PC-9 (cell line): ENCODE data around the gene RAB26.
"Not testable (repeated sequence)": the region's sequence is repeated elsewhere in the genome, so short reads cannot be mapped to it uniquely, and the experiment has no call there.

Experiments used
- EZH2 ChIP-seq: fragments of 200-600 bp; sonication (generic); IDR thresholded peaks from 2 replicates; pipeline ENCODE4 v1.8.0; 2017; ENCODE audit warnings: antibody characterized with exemption, low read depth
- TF ChIP-seq, protein P1 (sequence below): fragments of 200-600 bp; sonication (generic); conservative IDR thresholded peaks from 2 replicates; pipeline ENCODE4 v1.6.1; 2017; ENCODE audit warnings: mixed run types, antibody characterized with exemption, mild to moderate bottlenecking, moderate library complexity

DNA sequence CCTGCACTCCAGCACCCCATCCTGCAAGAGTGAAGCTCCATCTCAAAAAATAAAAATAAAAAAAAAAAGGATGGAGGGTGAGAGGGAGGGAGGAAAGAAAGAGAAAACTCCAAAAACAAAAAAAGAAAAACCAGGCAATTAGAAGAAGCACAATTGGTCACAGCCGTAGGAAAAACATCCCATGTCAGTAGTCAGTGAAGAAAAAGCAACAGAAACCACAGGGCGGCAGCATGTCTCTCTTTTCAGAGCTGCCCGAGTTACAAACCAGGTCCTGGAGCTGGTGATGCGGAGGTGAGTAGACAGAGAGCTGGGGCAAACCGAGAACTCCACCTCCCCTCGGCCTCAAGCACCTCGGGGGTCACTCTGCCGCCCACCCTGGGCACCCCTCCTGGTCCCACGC is 27.1 kb upstream of the RAB26 start:
- TF ChIP-seq, protein P1, sequence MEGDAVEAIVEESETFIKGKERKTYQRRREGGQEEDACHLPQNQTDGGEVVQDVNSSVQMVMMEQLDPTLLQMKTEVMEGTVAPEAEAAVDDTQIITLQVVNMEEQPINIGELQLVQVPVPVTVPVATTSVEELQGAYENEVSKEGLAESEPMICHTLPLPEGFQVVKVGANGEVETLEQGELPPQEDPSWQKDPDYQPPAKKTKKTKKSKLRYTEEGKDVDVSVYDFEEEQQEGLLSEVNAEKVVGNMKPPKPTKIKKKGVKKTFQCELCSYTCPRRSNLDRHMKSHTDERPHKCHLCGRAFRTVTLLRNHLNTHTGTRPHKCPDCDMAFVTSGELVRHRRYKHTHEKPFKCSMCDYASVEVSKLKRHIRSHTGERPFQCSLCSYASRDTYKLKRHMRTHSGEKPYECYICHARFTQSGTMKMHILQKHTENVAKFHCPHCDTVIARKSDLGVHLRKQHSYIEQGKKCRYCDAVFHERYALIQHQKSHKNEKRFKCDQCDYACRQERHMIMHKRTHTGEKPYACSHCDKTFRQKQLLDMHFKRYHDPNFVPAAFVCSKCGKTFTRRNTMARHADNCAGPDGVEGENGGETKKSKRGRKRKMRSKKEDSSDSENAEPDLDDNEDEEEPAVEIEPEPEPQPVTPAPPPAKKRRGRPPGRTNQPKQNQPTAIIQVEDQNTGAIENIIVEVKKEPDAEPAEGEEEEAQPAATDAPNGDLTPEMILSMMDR: not testable (repeated sequence)
- not testable (repeated sequence) for TF ChIP-seq EZH2
